ENCODE measurements around the gene MOB4. TPM values are rescaled to one million over a fixed set of nuclear protein-coding genes. Genes with fewer than 3 reads are reported as not detected.

Gene MOB4
- total RNA-seq, 1 experiment from 2014 or later: 31.1 TPM

GRCh38 chr2:197601726-197602125 is 85.9 kb downstream of the MOB4 start:
- Histone ChIP-seq H3K4me1 (no peaks in the 10 kb centered on the region), H3K36me3 (ENCODE audit: control insufficient read depth, insufficient read depth, low read length) (no peaks in the 10 kb centered on the region), H3K9me3 (no peaks in the 10 kb centered on the region), H3K27me3 (replicated peaks; ENCODE audit: control insufficient read depth, insufficient read depth, low read length) (no peaks in the 10 kb centered on the region; the same call in 1 of the 2 replicates), H3K4me3 (ENCODE audit: low read depth, low read length) (no peak overlapping the region)
- POLR2A ChIA-PET: no interaction called here
- H3K9me3 Mint-ChIP-seq (ENCODE audit: unreplicated experiment): no peaks in the 10 kb centered on the region
- H3K27me3 Mint-ChIP-seq (ENCODE audit: insufficient read depth, unreplicated experiment): peaks cover 8% of the 10 kb centered on the region
- BruUV-seq (replicated peaks): no TSS peak
- H3K4me1 Mint-ChIP-seq (ENCODE audit: low read depth, unreplicated experiment): no peaks in the 10 kb centered on the region
- CTCF ChIA-PET: no interaction called here
- no peaks in the 10 kb centered on the region for H3K36me3 Mint-ChIP-seq (ENCODE audit: insufficient read depth, unreplicated experiment)
- intact Hi-C loops (cut with micrococcal nuclease; ENCODE audit: unreplicated experiment): no loop called here
- no peak for TF ChIP-seq CTCF (IDR thresholded peaks at IDR 0.05; ENCODE audit: insufficient read depth in 1 of 2, low read depth in 1 of 2, low read length in 1 of 2, severe bottlenecking in 1 of 2, unreplicated experiment in 1 of 2)
- DNase-seq: no peak
- no peak overlapping the region for H3K4me3 Mint-ChIP-seq (ENCODE audit: unreplicated experiment)
- no peak overlapping the region for H3K27ac Mint-ChIP-seq (ENCODE audit: unreplicated experiment)

Other genes with a start within 250 kb of the MOB4 start
- 1.0 and 3.1 TPM in 2 replicates for gene ANKRD44, start 205.3 kb upstream of the MOB4 start, total RNA-seq (2022)
- 273 and 274 TPM in 2 replicates for gene SF3B1, start 81.0 kb upstream of the MOB4 start, total RNA-seq (2022)
- 22.5 and 25.0 TPM in 2 replicates for gene COQ10B, start 62.5 kb upstream of the MOB4 start, total RNA-seq (2022)
- 877 and 933 TPM in 2 replicates for gene HSPD1, start 16.2 kb upstream of the MOB4 start, total RNA-seq (2022)
- gene HSPE1, start 15.7 kb upstream of the MOB4 start, total RNA-seq (2022): 340 and 373 TPM in 2 replicates
- 0.18 TPM in 1 of 2 replicates, not detected in the other for gene RFTN2, start 159.5 kb downstream of the MOB4 start, total RNA-seq (2022)
- 12.1 and 13.1 TPM in 2 replicates for gene MARS2, start 189.3 kb downstream of the MOB4 start, total RNA-seq (2022)